Measurements from ENCODE around the gene DGCR2. TPM values are rescaled to one million over a fixed set of nuclear protein-coding genes. Genes with fewer than 3 reads are reported as not detected.
A peak's percentile ranks its signal among the peaks of the same experiment; 100 is the strongest.

DGCR2 gene
- total RNA-seq, 1 donor from 2014 or later, result 20.6 TPM

DNA sequence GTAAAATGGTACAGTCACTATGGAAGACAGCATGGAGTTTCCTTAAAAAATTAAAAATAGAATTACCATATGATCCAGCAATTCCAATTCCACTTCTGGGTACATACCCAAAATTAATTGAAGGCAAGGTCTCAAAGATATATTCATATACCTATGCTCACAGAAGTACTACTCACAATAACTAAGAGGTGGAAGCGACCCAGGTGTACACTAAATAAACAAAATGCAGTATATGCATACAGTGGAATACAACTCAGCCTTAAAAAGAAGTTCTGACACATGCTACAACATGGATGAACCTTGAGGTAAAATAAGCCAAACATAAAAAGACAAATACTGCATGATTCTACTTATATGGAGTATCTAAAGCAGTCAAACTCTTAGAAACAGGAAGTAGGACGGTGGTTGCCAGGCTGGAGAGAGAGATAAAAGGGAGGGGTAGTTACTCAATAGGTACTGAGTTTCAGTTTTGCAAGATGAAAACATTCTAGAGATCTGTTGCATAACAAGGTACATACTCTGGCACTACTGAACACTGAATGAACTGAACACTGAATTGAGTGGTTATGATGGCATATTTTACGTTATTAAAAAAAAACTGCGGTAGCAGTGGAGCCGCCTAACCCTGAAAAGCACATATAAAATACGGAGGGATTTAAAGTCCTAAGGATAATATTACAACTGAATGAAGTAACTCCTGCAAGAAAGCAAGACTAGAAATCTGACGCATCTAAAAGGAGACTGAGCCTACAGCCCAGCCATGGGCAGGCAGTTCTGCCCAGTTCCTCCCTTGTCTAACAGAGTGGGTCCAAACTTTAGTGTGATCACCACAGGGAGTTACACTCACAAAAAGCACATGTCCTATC is 12.8 kb downstream of the DGCR2 start:
- peaks cover 6% of the 10 kb centered on the region for H3F3A ChIP-seq (ENCODE audit: low read depth)
- Mint-ChIP-seq H3K4me1 (peaks cover 32% of the 10 kb centered on the region), H3K9me3 (no peaks in the 10 kb centered on the region), H3K4me3 (no peak overlapping the region), H3K36me3 (peaks cover 6% of the 10 kb centered on the region), H3K27me3 (ENCODE audit: insufficient read depth, low read depth) (peaks cover 2% of the 10 kb centered on the region), H3K27ac (no peak overlapping the region)
- no peak overlapping the region for H3K4me2 ChIP-seq
- H3K9me3 ChIP-seq (ENCODE audit: low read depth), result no peaks in the 10 kb centered on the region
- H2AFZ ChIP-seq (replicated peaks), result no peak overlapping the region
- no peak overlapping the region for H3K27ac ChIP-seq
- no peak overlapping the region for H3K9ac ChIP-seq
- no peaks in the 10 kb centered on the region for H3K36me3 ChIP-seq
- H3K4me3 ChIP-seq, result no peak overlapping the region
- H3K4me1 ChIP-seq, result peaks cover 20% of the 10 kb centered on the region
- H3K27me3 ChIP-seq, result no peaks in the 10 kb centered on the region
- no peak for DNase-seq (ENCODE audit: low spot score)
- H3K79me2 ChIP-seq (ENCODE audit: low read depth), result peaks cover 100% of the 10 kb centered on the region
- H4K20me1 ChIP-seq (ENCODE audit: low read depth), result peaks cover 97% of the 10 kb centered on the region
- no peak for TF ChIP-seq EZH2 (IDR thresholded peaks at IDR 0.05)
- TF ChIP-seq, protein P1, sequence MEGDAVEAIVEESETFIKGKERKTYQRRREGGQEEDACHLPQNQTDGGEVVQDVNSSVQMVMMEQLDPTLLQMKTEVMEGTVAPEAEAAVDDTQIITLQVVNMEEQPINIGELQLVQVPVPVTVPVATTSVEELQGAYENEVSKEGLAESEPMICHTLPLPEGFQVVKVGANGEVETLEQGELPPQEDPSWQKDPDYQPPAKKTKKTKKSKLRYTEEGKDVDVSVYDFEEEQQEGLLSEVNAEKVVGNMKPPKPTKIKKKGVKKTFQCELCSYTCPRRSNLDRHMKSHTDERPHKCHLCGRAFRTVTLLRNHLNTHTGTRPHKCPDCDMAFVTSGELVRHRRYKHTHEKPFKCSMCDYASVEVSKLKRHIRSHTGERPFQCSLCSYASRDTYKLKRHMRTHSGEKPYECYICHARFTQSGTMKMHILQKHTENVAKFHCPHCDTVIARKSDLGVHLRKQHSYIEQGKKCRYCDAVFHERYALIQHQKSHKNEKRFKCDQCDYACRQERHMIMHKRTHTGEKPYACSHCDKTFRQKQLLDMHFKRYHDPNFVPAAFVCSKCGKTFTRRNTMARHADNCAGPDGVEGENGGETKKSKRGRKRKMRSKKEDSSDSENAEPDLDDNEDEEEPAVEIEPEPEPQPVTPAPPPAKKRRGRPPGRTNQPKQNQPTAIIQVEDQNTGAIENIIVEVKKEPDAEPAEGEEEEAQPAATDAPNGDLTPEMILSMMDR (IDR thresholded peaks at IDR 0.05), result no peak
- no peak for TF ChIP-seq EZH2phosphoT487 (IDR thresholded peaks at IDR 0.05)

DNA sequence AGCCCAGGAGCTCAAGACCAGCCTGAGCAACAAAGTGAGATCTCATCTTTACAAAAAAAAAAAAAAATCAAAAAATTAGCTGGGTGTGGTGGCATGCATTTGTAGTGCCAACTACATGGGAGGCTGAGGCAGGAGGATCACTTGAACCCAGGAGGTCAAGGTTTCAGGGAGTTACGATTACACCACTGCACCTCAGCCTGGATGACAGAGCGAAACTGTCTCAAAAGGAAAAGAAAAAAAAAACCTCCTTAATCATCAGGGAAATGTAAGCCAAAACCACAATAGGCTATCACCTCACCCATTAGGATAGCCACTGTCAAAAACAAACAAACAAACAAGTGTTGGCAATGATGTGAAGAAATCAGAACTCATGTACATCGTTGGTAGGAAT is 13.4 kb downstream of the DGCR2 start:
- Histone ChIP-seq H3K4me3 (no peak overlapping the region), H3K4me2 (no peak overlapping the region), H3K79me2 (ENCODE audit: low read depth) (peaks cover 100% of the 10 kb centered on the region), H3K27me3 (no peaks in the 10 kb centered on the region), H3K36me3 (no peaks in the 10 kb centered on the region), H3K9ac (no peak overlapping the region), H3F3A (ENCODE audit: low read depth) (peaks cover 6% of the 10 kb centered on the region), H4K20me1 (ENCODE audit: low read depth) (peaks cover 99% of the 10 kb centered on the region), H3K9me3 (ENCODE audit: low read depth) (no peaks in the 10 kb centered on the region), H2AFZ (replicated peaks) (no peak overlapping the region), H3K4me1 (peaks cover 20% of the 10 kb centered on the region), H3K27ac (no peak overlapping the region)
- peaks cover 2% of the 10 kb centered on the region for H3K27me3 Mint-ChIP-seq (ENCODE audit: insufficient read depth, low read depth)
- no peak for DNase-seq (ENCODE audit: low spot score)
- H3K9me3 Mint-ChIP-seq, result no peaks in the 10 kb centered on the region
- peaks cover 6% of the 10 kb centered on the region for H3K36me3 Mint-ChIP-seq
- no peak overlapping the region for H3K4me3 Mint-ChIP-seq
- TF ChIP-seq EZH2 (IDR thresholded peaks at IDR 0.05) (no peak), EZH2phosphoT487 (IDR thresholded peaks at IDR 0.05) (no peak)
- TF ChIP-seq, protein P1 (IDR thresholded peaks at IDR 0.05), result no peak
- H3K4me1 Mint-ChIP-seq, result peaks cover 39% of the 10 kb centered on the region
- H3K27ac Mint-ChIP-seq, result no peak overlapping the region

DNA sequence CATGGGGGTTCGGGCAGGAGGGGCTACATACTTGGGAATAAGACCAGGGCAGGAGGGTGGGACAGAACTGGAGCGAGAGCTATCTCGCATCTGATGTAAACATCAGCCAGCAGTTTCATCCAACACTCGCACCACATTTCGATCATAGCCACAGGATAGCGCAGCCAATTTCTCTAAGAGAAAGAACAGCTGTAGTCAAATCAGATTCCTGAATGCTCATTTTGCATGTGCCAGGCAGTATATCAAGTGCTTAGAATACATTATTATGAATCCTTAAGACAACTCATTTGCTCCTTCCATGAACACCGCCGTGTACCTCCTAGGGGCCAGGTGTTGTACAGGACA is 14.5 kb downstream of the DGCR2 start:
- no peak overlapping the region for H3K27ac ChIP-seq
- H3K27ac Mint-ChIP-seq, result peak overlapping the region; percentile 74

More for the DNA sequence above, 14.5 kb downstream of the DGCR2 start:
- H3K9me3 ChIP-seq (ENCODE audit: low read depth), result no peaks in the 10 kb centered on the region
- no peak overlapping the region for H2AFZ ChIP-seq (replicated peaks)
- H3K4me2 ChIP-seq, result no peak overlapping the region
- Mint-ChIP-seq H3K36me3 (peaks cover 7% of the 10 kb centered on the region), H3K4me1 (peaks cover 42% of the 10 kb centered on the region), H3K9me3 (no peaks in the 10 kb centered on the region), H3K4me3 (no peak overlapping the region), H3K27me3 (ENCODE audit: insufficient read depth, low read depth) (peaks cover 2% of the 10 kb centered on the region)
- peaks cover 95% of the 10 kb centered on the region for H4K20me1 ChIP-seq (ENCODE audit: low read depth)
- no peak overlapping the region for H3K9ac ChIP-seq
- H3K4me3 ChIP-seq, result no peak overlapping the region
- DNase-seq (ENCODE audit: low spot score), result no peak
- peaks cover 20% of the 10 kb centered on the region for H3K4me1 ChIP-seq
- H3K79me2 ChIP-seq (ENCODE audit: low read depth), result peaks cover 100% of the 10 kb centered on the region
- no peaks in the 10 kb centered on the region for H3K27me3 ChIP-seq
- H3K36me3 ChIP-seq, result no peaks in the 10 kb centered on the region
- TF ChIP-seq, protein P1 (IDR thresholded peaks at IDR 0.05), result no peak
- TF ChIP-seq EZH2phosphoT487 (IDR thresholded peaks at IDR 0.05) (no peak), EZH2 (IDR thresholded peaks at IDR 0.05) (no peak)
- H3F3A ChIP-seq (ENCODE audit: low read depth), result peaks cover 6% of the 10 kb centered on the region
